Endothelial cell of umbilical vein (primary cell): ENCODE results near the gene TMEM191C. TPM values are rescaled to one million over a fixed set of nuclear protein-coding genes. Genes with fewer than 3 reads are reported as not detected.
"Not testable (repeated sequence)": the region's sequence is repeated elsewhere in the genome, so short reads cannot be mapped to it uniquely, and the experiment has no call there.

Experiments used
- BruUV-seq: library from RNA; stranded (reverse); fragments of 400-500 nt; replicated peaks from 2 replicates; lab custom pipeline; 2021; lab: Mats Ljungman, UMichigan
- CTCF ChIA-PET: fragments of 300-600, 350-600 bp; sonication (Branson Sonifier 250); formaldehyde crosslinking; loops from one replicate; lab custom pipeline; 2021; ENCODE audit warnings: antibody characterized with exemption, inconsistent platforms; lab: Charles Lee
- POLR2A ChIA-PET: fragments of 300-600, 350-600 bp; sonication (Branson Sonifier 250); formaldehyde crosslinking; loops from one replicate; lab custom pipeline; 2021; ENCODE audit warnings: antibody characterized with exemption, inconsistent platforms; lab: Charles Lee
- DNase-seq: peaks from one replicate; pipeline ENCODE4 v3.0.0-alpha.2; 2011; ENCODE audit warnings: low read depth, low spot score
- FAIRE-seq: peaks from 2 replicates; lab custom pipeline; 2011; peaks lifted over from hg19 to GRCh38; lab: Jason Lieb, UNC
- H2AFZ ChIP-seq: 2 replicates; pipeline ENCODE4 v1.6.0; 2012; ENCODE audit warnings: low read depth, low read length, control low read depth, inconsistent platforms
- H3K27ac ChIP-seq: 2 replicates; pipeline ENCODE4 v1.5.1; 2011; ENCODE audit warnings: low read depth, mild to moderate bottlenecking, control low read depth, low read length, moderate library complexity; ENCODE audit not compliant: insufficient read depth
- H3K27me3 ChIP-seq, 2 experiments: 2 replicates each; pipeline versions ENCODE4 v1.6.0 to v1.6.1; 2011; ENCODE audit warnings: low read length in 2 of 2, mixed read lengths in 1 of 2; ENCODE audit not compliant: control insufficient read depth in 2 of 2, insufficient read depth in 2 of 2
- H3K36me3 ChIP-seq, 2 experiments: 2 replicates in 1 of 2; 3 replicates in 1 of 2; pipeline ENCODE4 v1.5.1; 2011; ENCODE audit warnings: low read length in 2 of 2, mild to moderate bottlenecking in 1 of 2, moderate library complexity in 1 of 2; ENCODE audit not compliant: control insufficient read depth in 2 of 2, insufficient read depth in 2 of 2; ENCODE audit errors: extremely low read depth in 1 of 2
- H3K4me1 ChIP-seq: 3 replicates; pipeline ENCODE4 v1.5.1; 2011; ENCODE audit warnings: mild to moderate bottlenecking, low read length; ENCODE audit not compliant: control insufficient read depth, insufficient read depth; ENCODE audit errors: extremely low read depth
- H3K4me2 ChIP-seq: 2 replicates; pipeline ENCODE4 v1.6.1; 2011; ENCODE audit warnings: low read length, control low read depth, mixed read lengths; ENCODE audit not compliant: insufficient read depth
- H3K4me3 ChIP-seq, 3 experiments: fragments of 200-600 bp in 1 of 3; sonication (generic), shearing (Covaris generic) in 1 of 3; replicated peaks in 1 of 3; 2 replicates each; pipeline ENCODE4 v1.5.1; 2011 to 2016; ENCODE audit warnings: control low read depth in 3 of 3, low read length in 3 of 3, mild to moderate bottlenecking in 2 of 3, inconsistent platforms in 1 of 3, low read depth in 1 of 3, moderate library complexity in 1 of 3; ENCODE audit not compliant: insufficient read depth in 1 of 3
- H3K79me2 ChIP-seq: 2 replicates; pipeline ENCODE4 v1.6.0; 2012; ENCODE audit warnings: low read length, inconsistent platforms; ENCODE audit not compliant: control insufficient read depth, insufficient read depth
- H3K9ac ChIP-seq: replicated peaks from 2 replicates; pipeline ENCODE3; 2011; ENCODE audit warnings: low read length, control low read depth; ENCODE audit not compliant: insufficient read depth; ENCODE audit errors: extremely low read depth
- H3K9me1 ChIP-seq: replicated peaks from 3 replicates; pipeline ENCODE4 v1.6.0; 2011; ENCODE audit warnings: mild to moderate bottlenecking, low read length; ENCODE audit not compliant: control insufficient read depth, insufficient read depth; ENCODE audit errors: extremely low read depth
- H3K9me3 ChIP-seq: replicated peaks from 2 replicates; pipeline ENCODE4 v1.5.1; 2012; ENCODE audit warnings: low read length, inconsistent platforms; ENCODE audit not compliant: control insufficient read depth, insufficient read depth
- H4K20me1 ChIP-seq: replicated peaks from 2 replicates; pipeline ENCODE3; 2011; ENCODE audit warnings: mild to moderate bottlenecking, low read length; ENCODE audit not compliant: control insufficient read depth, insufficient read depth; ENCODE audit errors: extremely low read depth
- EZH2 ChIP-seq: IDR thresholded peaks from 2 replicates; pipeline ENCODE4 v1.6.1; 2012; ENCODE audit warnings: borderline replicate concordance, low read depth, mild to moderate bottlenecking, moderate library complexity, low read length, inconsistent platforms; ENCODE audit not compliant: severe bottlenecking
- FOS ChIP-seq: IDR thresholded peaks from 2 replicates; pipeline ENCODE4 v1.6.1; 2011; ENCODE audit warnings: mild to moderate bottlenecking, low read length, moderate library complexity, borderline replicate concordance; ENCODE audit not compliant: insufficient read depth
- GATA2 ChIP-seq: IDR thresholded peaks from 2 replicates; pipeline ENCODE4 v1.7.0; 2011; ENCODE audit warnings: low read depth, mild to moderate bottlenecking, moderate library complexity, mixed read lengths, low read length; ENCODE audit not compliant: insufficient read length, insufficient read depth
- JUN ChIP-seq: IDR thresholded peaks from 2 replicates; pipeline ENCODE4 v1.6.1; 2011; ENCODE audit warnings: borderline replicate concordance, low read depth; ENCODE audit not compliant: insufficient read length, insufficient read depth
- MAX ChIP-seq: IDR thresholded peaks from 2 replicates; pipeline ENCODE4 v1.6.1; 2011; ENCODE audit not compliant: insufficient read depth, insufficient read length
- MYC ChIP-seq: IDR thresholded peaks from one replicate; pipeline ENCODE4 v1.6.1; 2011; ENCODE audit warnings: mild to moderate bottlenecking, low read depth, low read length
- POLR2A ChIP-seq: IDR thresholded peaks from 2 replicates; pipeline ENCODE4 v1.6.1; 2012; ENCODE audit warnings: low read depth, mild to moderate bottlenecking, control low read depth, low read length
- POLR2AphosphoS5 ChIP-seq: IDR thresholded peaks from 2 replicates; pipeline ENCODE4 v1.6.1; 2012; ENCODE audit warnings: low read depth, mild to moderate bottlenecking, control low read depth, low read length, moderate library complexity; ENCODE audit not compliant: insufficient read depth
- dilution Hi-C: fragments of 300-500 bp; cut with MboI; formaldehyde crosslinking; loops from one replicate; pipeline ENCODE4 v1.15.0; 2019; ENCODE audit warnings: low sequenced_read_pairs; ENCODE audit not compliant: extremely low pct_ligation_motif_present
- intact Hi-C: fragments of 100-400 bp; cut with micrococcal nuclease; formaldehyde crosslinking; loops from one replicate; pipeline ENCODE4 v1.10.0; 2022
- polyA plus RNA-seq, 4 experiments: library from polyadenylated mRNA; depleted of rRNA in 3 of 4; stranded (reverse) in 3 of 4; unstranded in 1 of 4; fragments of >200 nt; gene quantifications; 2 replicates each; pipeline versions ENCODE4 v1.2.1 to v1.2.3, GENCODE V29; 2011 to 2012; ENCODE audit warnings: missing spikeins in 1 of 4
- total RNA-seq: library from RNA; stranded (reverse); gene quantifications from 2 replicates; pipeline ENCODE4 v1.2.3, GENCODE V29; 2021
- TF ChIP-seq, protein P1 (sequence below), 2 donors: IDR thresholded peaks; 1 replicate in 1 of 2; 2 replicates in 1 of 2; pipeline ENCODE4 v1.5.1; 2011; ENCODE audit warnings: low read length in 2 of 2, mild to moderate bottlenecking in 2 of 2, moderate library complexity in 2 of 2, control low read depth in 1 of 2, inconsistent platforms in 1 of 2, low read depth in 1 of 2; ENCODE audit not compliant: insufficient read depth in 1 of 2; ENCODE audit errors: extremely low read depth in 1 of 2

Gene TMEM191C
- total and polyA plus RNA-seq, 2 donors (not counting 3 experiments of a cell fraction or from before 2014, with no cell fraction given) = 0.47 to 1.2 TPM

GRCh38 chr22:21457023-21457787, 10.0 kb upstream of the TMEM191C start:
- DNase-seq = no peak
- Histone ChIP-seq H2AFZ (no peak overlapping the region), H3K36me3 (no peaks in the 10 kb centered on the region), H3K9me1 (no peaks in the 10 kb centered on the region), H3K27ac (no peak overlapping the region), H3K4me3 (no peak overlapping the region), H3K9ac (no peak overlapping the region), H3K4me1 (no peaks in the 10 kb centered on the region), H3K27me3 (no peaks in the 10 kb centered on the region), H3K9me3 (no peaks in the 10 kb centered on the region), H3K4me2 (no peak overlapping the region), H4K20me1 (no peaks in the 10 kb centered on the region), H3K79me2 (no peaks in the 10 kb centered on the region)
- intact Hi-C loops (no loop called here), dilution Hi-C loops (no loop called here)
- ChIA-PET CTCF (interaction anchor here (1.1 kb wide), 1 partner anchor 186 kb away, joined by 3 read pairs; no protein-coding TSS in a partner anchor), POLR2A (no interaction called here)
- TF ChIP-seq GATA2 (no peak), JUN (no peak), POLR2A (no peak), MYC (no peak), POLR2AphosphoS5 (no peak), FOS (no peak), EZH2 (no peak), MAX (no peak)
- TF ChIP-seq, protein P1, sequence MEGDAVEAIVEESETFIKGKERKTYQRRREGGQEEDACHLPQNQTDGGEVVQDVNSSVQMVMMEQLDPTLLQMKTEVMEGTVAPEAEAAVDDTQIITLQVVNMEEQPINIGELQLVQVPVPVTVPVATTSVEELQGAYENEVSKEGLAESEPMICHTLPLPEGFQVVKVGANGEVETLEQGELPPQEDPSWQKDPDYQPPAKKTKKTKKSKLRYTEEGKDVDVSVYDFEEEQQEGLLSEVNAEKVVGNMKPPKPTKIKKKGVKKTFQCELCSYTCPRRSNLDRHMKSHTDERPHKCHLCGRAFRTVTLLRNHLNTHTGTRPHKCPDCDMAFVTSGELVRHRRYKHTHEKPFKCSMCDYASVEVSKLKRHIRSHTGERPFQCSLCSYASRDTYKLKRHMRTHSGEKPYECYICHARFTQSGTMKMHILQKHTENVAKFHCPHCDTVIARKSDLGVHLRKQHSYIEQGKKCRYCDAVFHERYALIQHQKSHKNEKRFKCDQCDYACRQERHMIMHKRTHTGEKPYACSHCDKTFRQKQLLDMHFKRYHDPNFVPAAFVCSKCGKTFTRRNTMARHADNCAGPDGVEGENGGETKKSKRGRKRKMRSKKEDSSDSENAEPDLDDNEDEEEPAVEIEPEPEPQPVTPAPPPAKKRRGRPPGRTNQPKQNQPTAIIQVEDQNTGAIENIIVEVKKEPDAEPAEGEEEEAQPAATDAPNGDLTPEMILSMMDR (IDR thresholded peaks at IDR 0.05; ENCODE audit: extremely low read depth in 1 of 2, insufficient read depth in 1 of 2, low read depth in 1 of 2, low read length in 2 of 2) = no peak
- BruUV-seq = no TSS peak
- no peak for FAIRE-seq

- H3K27ac ChIP-seq, H3K27me3 ChIP-seq, CTCF ChIA-PET, BruUV-seq, POLR2A ChIA-PET, H3K4me2 ChIP-seq, H3K9ac ChIP-seq, H3K9me1 ChIP-seq, DNase-seq, H3K4me3 ChIP-seq, H3K4me1 ChIP-seq, H3K36me3 ChIP-seq, H2AFZ ChIP-seq, dilution Hi-C loops, intact Hi-C loops, H3K9me3 ChIP-seq, H4K20me1 ChIP-seq, H3K79me2 ChIP-seq: not testable (repeated sequence)
- FAIRE-seq = peak; percentile 91
Measured at GRCh38 chr22:21462672-21463071, 4.5 kb upstream of the TMEM191C start.
